Subcutaneous abdominal adipose tissue (tissue), 5 donors: ENCODE measurements around the gene ERBB4.

Experiments
- H3K27ac ChIP-seq: one replicate; pipeline ENCODE4 v1.7.0; 2013; ENCODE audit warnings: low read depth, mild to moderate bottlenecking, inconsistent platforms, low read length, moderate library complexity
- H3K27me3 ChIP-seq, 5 donors: one replicate each; pipeline ENCODE4 v1.7.0; 2013; ENCODE audit warnings: low read length in 5 of 5, inconsistent platforms in 1 of 5; ENCODE audit not compliant: control insufficient read depth in 5 of 5, insufficient read depth in 4 of 5
- H3K36me3 ChIP-seq, 5 donors: one replicate each; pipeline ENCODE4 v1.7.0; 2013; ENCODE audit warnings: low read length in 5 of 5; ENCODE audit not compliant: control insufficient read depth in 5 of 5, insufficient read depth in 5 of 5
- H3K4me1 ChIP-seq, 5 donors: one replicate each; pipeline ENCODE4 v1.7.0; 2013; ENCODE audit warnings: low read length in 5 of 5, mild to moderate bottlenecking in 3 of 5, moderate library complexity in 1 of 5; ENCODE audit not compliant: control insufficient read depth in 5 of 5, insufficient read depth in 5 of 5
- H3K4me3 ChIP-seq, 5 donors: one replicate each; pipeline ENCODE4 v1.7.0; 2013; ENCODE audit warnings: low read length in 5 of 5, low read depth in 1 of 5
- H3K9ac ChIP-seq, 5 donors: one replicate each; pipeline ENCODE4 v1.7.0; 2013; ENCODE audit warnings: low read length in 5 of 5, mild to moderate bottlenecking in 4 of 5, moderate library complexity in 3 of 5
- H3K9me3 ChIP-seq, 5 donors: one replicate each; pipeline ENCODE4 v1.7.0; 2013; ENCODE audit warnings: low read length in 5 of 5; ENCODE audit not compliant: control insufficient read depth in 5 of 5
- donor health status: healthy.
- donor health status: healthy.
- donor health status: healthy.
- donor health status: healthy.
- donor health status: healthy.

ERBB4 gene

DNA sequence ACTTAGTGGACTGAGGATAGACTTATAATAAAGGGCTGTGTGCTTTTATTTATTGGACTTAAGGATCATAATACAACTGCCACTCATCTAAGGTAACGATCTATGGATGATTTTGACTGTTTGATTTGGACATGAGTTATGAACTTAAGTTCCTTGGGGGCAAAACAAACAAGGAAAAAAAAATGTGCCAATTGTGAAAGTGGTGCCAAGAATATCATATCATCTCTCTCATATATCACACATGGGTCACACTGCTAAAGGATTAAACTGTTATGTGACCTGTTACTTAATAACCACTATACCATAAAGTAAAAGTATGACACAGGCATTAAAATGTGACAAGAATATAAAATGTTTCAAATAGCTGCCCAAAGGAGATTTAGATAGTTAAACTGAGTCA lies 886.3 kb downstream of the ERBB4 start:
- Histone ChIP-seq H3K36me3 (no peaks in the 10 kb centered on the region), H3K9ac (no peak overlapping the region), H3K9me3 (no peaks in the 10 kb centered on the region), H3K4me3 (no peak overlapping the region), H3K4me1 (no peaks in the 10 kb centered on the region), H3K27ac (no peak overlapping the region), H3K27me3 (no peaks in the 10 kb centered on the region)

DNA sequence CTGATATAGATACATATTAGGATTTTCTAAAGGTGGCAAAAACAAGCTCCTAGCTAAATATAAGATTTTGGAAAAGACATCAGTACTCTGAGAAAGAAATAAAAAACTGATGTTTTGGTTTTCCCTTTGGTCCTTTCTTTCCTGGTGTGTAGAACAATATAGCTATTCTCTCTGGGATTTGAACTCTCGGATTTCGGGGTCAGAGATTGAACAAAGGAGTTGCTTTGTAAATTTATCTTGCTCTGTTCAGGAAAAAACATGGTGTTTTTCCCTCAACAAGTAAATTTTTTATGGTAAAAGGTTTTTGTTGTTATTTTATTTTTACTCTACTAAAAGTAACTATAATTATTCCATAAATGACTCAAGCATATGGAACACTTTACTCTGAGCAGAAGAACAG lies 889.3 kb downstream of the ERBB4 start:
- no peaks in the 10 kb centered on the region for H3K4me1 ChIP-seq
- no peaks in the 10 kb centered on the region for H3K36me3 ChIP-seq
- H3K9ac ChIP-seq: no peak overlapping the region
- no peak overlapping the region for H3K27ac ChIP-seq
- H3K27me3 ChIP-seq: no peaks in the 10 kb centered on the region
- H3K9me3 ChIP-seq: no peaks in the 10 kb centered on the region
- no peak overlapping the region for H3K4me3 ChIP-seq

DNA sequence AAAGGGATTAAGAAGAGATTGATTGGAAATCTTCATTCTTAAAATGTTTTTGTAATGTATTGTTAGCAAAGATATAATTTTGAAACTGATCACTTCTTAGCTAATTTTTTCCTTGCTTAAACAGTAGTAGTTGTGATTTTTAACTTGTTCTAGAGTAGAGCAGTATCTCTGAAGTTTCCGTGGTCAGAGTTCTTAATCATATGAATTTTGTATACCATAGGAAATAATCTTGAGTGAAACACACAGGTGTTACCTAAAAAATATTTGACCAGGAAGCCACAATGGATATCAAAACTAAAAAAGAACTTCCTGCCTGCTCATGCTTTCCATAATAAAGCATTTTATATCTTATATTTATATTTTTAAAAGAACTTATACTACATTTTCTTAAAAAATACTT lies 907.1 kb downstream of the ERBB4 start:
- Histone ChIP-seq H3K36me3 (no peaks in the 10 kb centered on the region), H3K27me3 (no peaks in the 10 kb centered on the region), H3K9ac (no peak overlapping the region), H3K27ac (no peak overlapping the region), H3K4me1 (no peaks in the 10 kb centered on the region), H3K4me3 (no peak overlapping the region), H3K9me3 (no peaks in the 10 kb centered on the region)

DNA sequence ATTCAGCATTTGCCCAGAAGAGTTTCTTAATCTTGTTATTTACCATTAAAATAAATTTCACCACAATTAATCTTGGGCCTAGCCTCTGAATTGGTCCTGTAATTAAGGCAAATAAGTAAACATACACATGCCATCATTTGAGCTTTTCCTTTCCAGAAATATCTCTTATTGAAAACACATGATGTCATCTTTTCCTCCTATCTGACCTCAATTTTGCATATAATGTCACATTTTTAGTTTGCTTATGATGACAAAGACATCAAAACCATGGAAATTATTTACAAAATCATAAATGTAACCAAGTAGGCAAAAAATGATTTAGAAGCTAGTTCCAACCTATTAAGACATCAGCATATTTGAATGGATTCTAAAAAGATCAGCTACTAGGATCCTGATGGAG lies 915.5 kb downstream of the ERBB4 start:
- Histone ChIP-seq H3K4me1 (no peaks in the 10 kb centered on the region), H3K4me3 (no peak overlapping the region), H3K27ac (no peak overlapping the region), H3K9me3 (no peaks in the 10 kb centered on the region), H3K9ac (no peak overlapping the region), H3K36me3 (no peaks in the 10 kb centered on the region), H3K27me3 (no peaks in the 10 kb centered on the region)

DNA sequence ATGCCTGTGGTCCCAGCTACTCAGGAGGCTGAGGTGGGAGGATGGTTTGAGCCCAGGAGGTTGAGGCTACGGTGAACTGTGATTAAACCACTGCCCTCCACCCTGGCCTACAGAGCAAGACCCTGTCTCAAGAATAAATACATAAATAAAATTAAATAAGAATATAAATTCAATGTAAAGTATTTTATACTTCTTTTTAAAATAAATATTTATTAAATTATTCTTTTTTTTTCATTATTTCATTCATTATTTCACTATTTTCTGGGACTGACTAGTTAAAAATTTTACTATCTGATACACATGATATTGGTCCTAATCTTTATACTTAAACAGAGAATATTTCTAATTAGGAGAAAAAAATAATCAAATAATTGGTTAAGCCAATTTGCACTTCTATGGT lies 917.6 kb downstream of the ERBB4 start:
- Histone ChIP-seq H3K9ac (no peak overlapping the region), H3K27ac (no peak overlapping the region), H3K4me3 (no peak overlapping the region), H3K9me3 (no peaks in the 10 kb centered on the region), H3K4me1 (no peaks in the 10 kb centered on the region), H3K27me3 (no peaks in the 10 kb centered on the region), H3K36me3 (no peaks in the 10 kb centered on the region)

DNA sequence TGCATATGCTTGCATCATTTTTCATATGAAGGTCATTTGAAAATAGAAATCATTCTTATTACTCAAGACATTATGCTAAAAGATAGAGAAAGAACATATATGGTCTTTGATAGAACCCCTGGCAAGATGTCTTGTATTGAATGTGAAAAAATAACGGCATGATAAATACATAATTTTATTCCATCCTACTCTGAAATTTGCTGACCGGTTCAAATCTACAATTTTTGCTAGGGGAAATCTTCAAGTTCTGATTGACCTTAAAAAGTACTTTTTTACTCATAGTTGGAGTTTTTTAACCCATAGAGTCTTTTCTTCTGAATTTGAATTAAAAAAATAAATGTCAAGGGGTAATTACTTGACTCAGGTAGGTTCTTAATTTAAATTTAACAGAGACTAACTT lies 920.8 kb downstream of the ERBB4 start:
- Histone ChIP-seq H3K27me3 (no peaks in the 10 kb centered on the region), H3K4me1 (no peaks in the 10 kb centered on the region), H3K27ac (no peak overlapping the region), H3K36me3 (no peaks in the 10 kb centered on the region), H3K9me3 (no peaks in the 10 kb centered on the region), H3K4me3 (no peak overlapping the region), H3K9ac (no peak overlapping the region)

DNA sequence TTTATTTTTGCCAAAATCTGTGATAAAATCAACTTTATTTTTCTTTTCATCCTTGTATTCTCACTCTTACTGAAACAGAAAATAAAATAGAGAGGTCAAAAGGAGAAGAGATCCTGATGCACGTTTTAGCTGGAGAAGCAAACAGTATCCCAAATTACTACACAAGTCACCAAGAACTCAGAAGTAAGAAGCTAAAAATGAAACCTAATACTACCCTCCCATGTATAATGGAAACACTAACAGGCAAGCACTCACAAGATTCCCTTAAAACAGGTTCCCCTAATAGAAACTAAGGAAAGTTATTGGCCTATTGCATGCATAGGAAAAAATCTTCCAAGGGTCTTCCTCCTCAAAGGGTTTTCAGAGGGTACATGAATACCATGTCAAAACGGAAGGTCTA lies 927.0 kb downstream of the ERBB4 start:
- Histone ChIP-seq H3K27me3 (no peaks in the 10 kb centered on the region), H3K9ac (no peak overlapping the region), H3K27ac (no peak overlapping the region), H3K4me1 (no peaks in the 10 kb centered on the region), H3K9me3 (no peaks in the 10 kb centered on the region), H3K36me3 (no peaks in the 10 kb centered on the region), H3K4me3 (no peak overlapping the region)

DNA sequence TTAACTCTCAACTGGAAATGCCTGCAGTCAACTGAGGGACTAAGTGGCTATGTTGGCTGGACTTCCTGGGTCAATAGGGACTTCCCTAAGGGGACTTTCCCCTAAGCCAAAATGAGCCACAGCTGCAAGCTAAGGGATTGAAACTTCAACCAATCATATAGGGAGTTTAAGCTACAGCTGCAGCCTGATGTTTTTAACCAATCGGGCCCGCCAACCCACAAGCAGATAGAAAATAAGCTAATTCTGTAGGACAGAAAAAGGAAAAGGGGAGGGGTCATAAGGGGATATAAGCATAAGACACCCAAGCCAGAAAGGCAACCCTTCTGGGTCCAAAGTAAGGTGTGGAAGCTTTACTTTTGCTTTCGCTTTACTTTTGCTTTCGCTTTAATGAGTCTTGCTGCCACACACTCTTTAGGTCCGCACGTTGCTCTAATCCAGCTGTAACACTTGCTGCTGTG lies 927.5 kb downstream of the ERBB4 start:
- Histone ChIP-seq H3K9me3 (no peaks in the 10 kb centered on the region), H3K27me3 (no peaks in the 10 kb centered on the region), H3K27ac (no peak overlapping the region), H3K9ac (no peak overlapping the region), H3K4me3 (no peak overlapping the region), H3K4me1 (no peaks in the 10 kb centered on the region), H3K36me3 (no peaks in the 10 kb centered on the region)

DNA sequence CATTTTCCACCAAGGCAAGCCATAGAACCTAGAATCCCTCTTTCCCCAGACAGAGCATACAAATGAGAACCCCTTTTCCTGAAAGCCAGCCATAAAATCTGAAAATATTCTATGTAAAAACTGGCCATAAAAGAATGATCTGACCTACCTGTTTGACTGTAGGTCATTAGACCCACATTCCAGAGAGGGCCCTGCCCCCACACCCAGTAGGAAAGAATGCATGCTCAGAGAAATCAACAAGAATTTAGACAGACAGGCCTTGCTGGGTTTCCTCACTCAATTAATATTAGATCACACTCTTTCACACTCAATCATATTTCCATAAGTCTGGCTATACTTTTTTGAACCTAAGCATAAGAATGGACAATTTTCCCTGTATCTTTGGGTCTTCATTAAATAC lies 929.5 kb downstream of the ERBB4 start:
- H3K27ac ChIP-seq: no peak overlapping the region
- no peaks in the 10 kb centered on the region for H3K4me1 ChIP-seq
- no peaks in the 10 kb centered on the region for H3K27me3 ChIP-seq
- no peak overlapping the region for H3K4me3 ChIP-seq
- no peaks in the 10 kb centered on the region for H3K36me3 ChIP-seq
- no peak overlapping the region for H3K9ac ChIP-seq
- H3K9me3 ChIP-seq: no peaks in the 10 kb centered on the region

DNA sequence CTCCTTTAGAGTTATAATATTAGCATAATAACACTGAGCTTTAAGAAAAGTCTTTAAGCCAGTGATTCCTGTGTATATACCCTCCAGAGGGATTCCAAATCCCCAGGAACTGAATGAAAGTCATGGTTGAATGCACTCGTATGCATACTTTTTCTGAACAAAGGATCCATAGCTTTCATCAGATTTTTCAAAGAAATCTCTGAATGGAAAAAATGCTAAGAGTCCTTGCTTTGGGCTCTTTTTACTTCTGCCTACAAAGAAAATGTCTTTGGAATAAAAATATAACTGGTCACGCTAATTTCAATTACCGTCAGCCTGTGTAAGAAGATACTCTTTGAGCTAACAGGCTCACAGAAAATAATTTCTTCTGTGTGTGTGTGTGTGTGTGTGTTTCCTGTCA lies 939.5 kb downstream of the ERBB4 start:
- no peaks in the 10 kb centered on the region for H3K4me1 ChIP-seq

DNA sequence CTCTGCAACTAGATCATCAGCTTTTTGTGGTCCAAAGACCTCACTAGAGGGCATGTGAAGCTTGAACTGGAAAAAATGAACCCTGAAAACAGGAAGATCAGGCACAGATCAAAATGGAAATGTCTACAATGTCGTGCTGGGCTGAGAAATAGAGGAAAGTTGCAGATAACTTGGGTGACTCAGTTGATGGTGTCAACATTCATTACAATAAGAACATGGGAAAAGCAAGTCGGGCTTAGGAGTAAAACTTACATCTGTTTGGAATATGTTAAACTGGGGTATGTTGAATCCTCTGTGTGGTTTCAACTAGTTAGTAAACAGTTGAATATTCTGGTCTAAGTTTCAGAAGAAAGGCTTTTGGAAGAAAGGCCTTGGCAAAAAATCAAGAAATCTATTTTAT lies 940.4 kb downstream of the ERBB4 start:
- Histone ChIP-seq H3K27ac (no peak overlapping the region), H3K9ac (no peak overlapping the region), H3K9me3 (no peaks in the 10 kb centered on the region), H3K27me3 (no peaks in the 10 kb centered on the region), H3K4me1 (no peaks in the 10 kb centered on the region), H3K36me3 (no peaks in the 10 kb centered on the region), H3K4me3 (no peak overlapping the region)

More for the DNA sequence above, 939.5 kb downstream of the ERBB4 start:
- Histone ChIP-seq H3K27ac (no peak overlapping the region), H3K4me3 (no peak overlapping the region), H3K9me3 (no peaks in the 10 kb centered on the region), H3K9ac (no peak overlapping the region), H3K27me3 (no peaks in the 10 kb centered on the region), H3K36me3 (no peaks in the 10 kb centered on the region)
